A549 treated with GW870086 at 1 μM for 4 hours (cell line): ENCODE results near the gene GGA1. TPM values are rescaled to one million over a fixed set of nuclear protein-coding genes. Genes with fewer than 3 reads are reported as not detected.

ENCODE experiments used
- total RNA-seq: library from RNA; stranded (reverse); fragments of 200-300 nt; extraction: Qiagen RNA extraction; gene quantifications from 5 replicates; pipeline ENCODE4 v1.2.3, GENCODE V29; 2022; ENCODE audit warnings: low read depth

The GGA1 gene, protein sequence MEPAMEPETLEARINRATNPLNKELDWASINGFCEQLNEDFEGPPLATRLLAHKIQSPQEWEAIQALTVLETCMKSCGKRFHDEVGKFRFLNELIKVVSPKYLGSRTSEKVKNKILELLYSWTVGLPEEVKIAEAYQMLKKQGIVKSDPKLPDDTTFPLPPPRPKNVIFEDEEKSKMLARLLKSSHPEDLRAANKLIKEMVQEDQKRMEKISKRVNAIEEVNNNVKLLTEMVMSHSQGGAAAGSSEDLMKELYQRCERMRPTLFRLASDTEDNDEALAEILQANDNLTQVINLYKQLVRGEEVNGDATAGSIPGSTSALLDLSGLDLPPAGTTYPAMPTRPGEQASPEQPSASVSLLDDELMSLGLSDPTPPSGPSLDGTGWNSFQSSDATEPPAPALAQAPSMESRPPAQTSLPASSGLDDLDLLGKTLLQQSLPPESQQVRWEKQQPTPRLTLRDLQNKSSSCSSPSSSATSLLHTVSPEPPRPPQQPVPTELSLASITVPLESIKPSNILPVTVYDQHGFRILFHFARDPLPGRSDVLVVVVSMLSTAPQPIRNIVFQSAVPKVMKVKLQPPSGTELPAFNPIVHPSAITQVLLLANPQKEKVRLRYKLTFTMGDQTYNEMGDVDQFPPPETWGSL
- total RNA-seq = 18.0 to 24.8 TPM (median 22.4 TPM) in 5 replicates

GRCh38 chr22:37608477-37609239 is at the start of gene GGA1:
GGA1 (plus strand) TSS chr22:37608834; CDS start chr22:37608861, 27 bp downstream.

GRCh38 chr22:37559901-37560607 is 48.6 kb upstream of the GGA1 start, which contains the start of gene CDC42EP1:
CDC42EP1 (plus strand) TSS chr22:37560480; CDS start chr22:37566350, 5,870 bp downstream.

GRCh38 chr22:37639070-37639760 is 30.6 kb downstream of the GGA1 start, which contains the start of gene SH3BP1:
SH3BP1 (plus strand) TSS chr22:37639669; CDS start chr22:37639788, 119 bp downstream.

GRCh38 chr22:37658133-37659065 is 49.8 kb downstream of the GGA1 start, which contains the start of gene PDXP:
PDXP (plus strand) TSS chr22:37658723; CDS start chr22:37658783, 60 bp downstream.

DNA sequence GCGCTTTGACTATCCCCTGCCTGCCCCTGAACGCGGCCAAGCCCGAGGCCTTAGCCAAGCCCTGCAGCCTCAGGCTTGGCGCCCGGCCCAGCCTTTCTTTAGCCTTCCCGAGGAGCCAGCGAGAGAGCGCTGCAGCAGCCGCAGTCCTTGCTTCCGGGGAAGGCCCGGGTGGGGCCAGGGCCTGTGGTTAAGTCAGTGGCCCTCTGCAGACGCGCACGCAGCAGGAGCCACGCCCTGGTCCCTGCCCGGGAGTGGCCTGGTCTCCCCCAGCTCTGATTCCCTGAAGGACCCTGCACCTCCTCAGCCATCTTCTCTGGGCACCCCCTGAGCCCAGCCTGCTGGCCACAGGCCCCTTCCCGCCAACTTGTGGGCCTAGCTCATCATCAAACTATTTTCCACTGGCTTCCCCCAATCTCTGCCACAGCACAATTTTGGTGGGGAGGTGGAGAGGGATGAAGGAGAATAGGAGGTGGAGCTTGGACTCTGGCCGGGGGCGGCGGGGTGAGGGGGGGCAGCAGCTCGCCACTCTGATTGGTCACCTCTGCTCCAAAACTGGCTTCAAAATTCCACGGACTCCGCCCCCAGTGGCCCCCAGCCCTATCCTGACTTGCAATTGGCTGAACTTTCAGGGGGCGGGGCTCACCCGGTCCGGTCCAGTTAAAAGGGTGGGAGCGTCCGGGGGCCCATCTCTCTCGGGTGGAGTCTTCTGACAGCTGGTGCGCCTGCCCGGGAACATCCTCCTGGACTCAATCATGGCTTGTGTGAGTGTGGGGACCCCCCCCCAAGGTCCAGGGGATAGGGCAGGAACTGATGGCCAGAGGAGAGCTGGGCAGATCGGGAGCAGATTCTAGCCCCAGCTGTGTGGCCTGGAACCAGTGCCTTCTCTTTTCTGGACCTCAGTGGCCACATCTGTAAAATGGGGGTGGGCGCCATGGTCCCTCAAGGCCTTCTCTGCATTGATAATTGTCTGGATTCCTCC is 66.6 kb downstream of the GGA1 start, which contains the start of gene LGALS1:
TSS of gene LGALS1 (plus strand) at position 686 of the 979 bp plus-strand sequence. CDS start at position 753, 67 bp downstream.

Other genes with a start within 250 kb of the GGA1 start
- gene ELFN2, start 181.4 kb upstream of the GGA1 start, total RNA-seq = 5.9 to 8.8 TPM (median 7.0 TPM) in 5 replicates
- 2.2 to 2.5 TPM (median 2.3 TPM) in 5 replicates for gene MFNG, start 122.5 kb upstream of the GGA1 start, total RNA-seq
- gene CARD10, start 89.4 kb upstream of the GGA1 start, total RNA-seq = 30.4 to 40.6 TPM (median 38.7 TPM) in 5 replicates
- gene CDC42EP1, start 48.4 kb upstream of the GGA1 start, total RNA-seq = 25.8 to 35.9 TPM (median 33.4 TPM) in 5 replicates
- gene LGALS2, start 28.7 kb upstream of the GGA1 start, total RNA-seq = 0.25 TPM in 1 of 5 replicates, not detected in the others
- gene SH3BP1, start 30.8 kb downstream of the GGA1 start, total RNA-seq = 1.3 to 2.8 TPM (median 2.2 TPM) in 5 replicates
- gene PDXP, start 49.9 kb downstream of the GGA1 start, total RNA-seq = 14.3 to 18.5 TPM (median 17.2 TPM) in 5 replicates
- gene LGALS1, start 66.8 kb downstream of the GGA1 start, total RNA-seq = 1,260 to 1,466 TPM (median 1,297 TPM) in 5 replicates
- 25.7 to 27.6 TPM (median 26.2 TPM) in 5 replicates for gene NOL12, start 77.5 kb downstream of the GGA1 start, total RNA-seq
- 23.8 to 36.2 TPM (median 34.0 TPM) in 5 replicates for gene TRIOBP, start 88.2 kb downstream of the GGA1 start, total RNA-seq
- 2.4 to 4.4 TPM (median 3.1 TPM) in 5 replicates for gene GCAT, start 199.1 kb downstream of the GGA1 start, total RNA-seq
- not detected in 5 replicates for gene GALR3, start 214.5 kb downstream of the GGA1 start, total RNA-seq
- 16.1 to 23.5 TPM (median 21.5 TPM) in 5 replicates for gene ANKRD54, start 235.5 kb downstream of the GGA1 start, total RNA-seq
- gene EIF3L, start 240.6 kb downstream of the GGA1 start, total RNA-seq = 262 to 297 TPM (median 281 TPM) in 5 replicates